GM23248 (cell line): Measurements from ENCODE around the gene PRSS33. TPM values are rescaled to one million over a fixed set of nuclear protein-coding genes. Genes with fewer than 3 reads are reported as not detected.

Experiments
- DNase-seq: peaks from one replicate; pipeline ENCODE4 v3.0.0-alpha.2; 2015
- H2AFZ ChIP-seq: fragments of 200-600 bp; sonication (generic); 2 replicates; pipeline ENCODE4 v1.6.1; 2016; ENCODE audit warnings: antibody characterized with exemption
- H3F3A ChIP-seq: fragments of 200-600 bp; sonication (generic); 2 replicates; pipeline ENCODE4 v1.6.1; 2016; ENCODE audit warnings: mild to moderate bottlenecking, antibody characterized with exemption, mixed run types; ENCODE audit not compliant: insufficient read depth
- H3K27ac ChIP-seq: fragments of 200-600 bp; sonication (generic); 2 replicates; pipeline ENCODE4 v1.5.1; 2016; ENCODE audit warnings: mild to moderate bottlenecking
- H3K27me3 ChIP-seq: fragments of 200-600 bp; sonication (generic); replicated peaks from 2 replicates; pipeline ENCODE4 v1.6.1; 2016; ENCODE audit warnings: mild to moderate bottlenecking; ENCODE audit not compliant: insufficient read depth
- H3K36me3 ChIP-seq: fragments of 200-600 bp; sonication (generic); 2 replicates; pipeline ENCODE4 v1.6.1; 2016; ENCODE audit warnings: low read depth, mild to moderate bottlenecking
- H3K4me1 ChIP-seq: fragments of 200-600 bp; sonication (generic); 2 replicates; pipeline ENCODE4 v1.6.1; 2016; ENCODE audit warnings: mild to moderate bottlenecking; ENCODE audit not compliant: insufficient read depth
- H3K4me2 ChIP-seq: fragments of 200-600 bp; sonication (generic); one replicate; pipeline ENCODE4 v1.6.1; 2016; ENCODE audit warnings: mild to moderate bottlenecking; ENCODE audit not compliant: unreplicated experiment
- H3K4me3 ChIP-seq: fragments of 200-600 bp; sonication (generic); 2 replicates; pipeline ENCODE4 v1.5.1; 2016; ENCODE audit warnings: mild to moderate bottlenecking
- H3K79me2 ChIP-seq: fragments of 200-600 bp; sonication (generic); 2 replicates; pipeline ENCODE4 v1.6.1; 2016; ENCODE audit warnings: mild to moderate bottlenecking; ENCODE audit not compliant: insufficient read depth
- H3K9ac ChIP-seq: fragments of 200-600 bp; sonication (generic); 2 replicates; pipeline ENCODE4 v1.6.1; 2016; ENCODE audit warnings: mild to moderate bottlenecking
- H3K9me2 ChIP-seq: fragments of 200-600 bp; sonication (generic); 2 replicates; pipeline ENCODE4 v1.6.1; 2016; ENCODE audit warnings: mixed run types, mild to moderate bottlenecking, moderate library complexity; ENCODE audit not compliant: insufficient read depth
- H3K9me3 ChIP-seq: fragments of 200-600 bp; sonication (generic); one replicate; pipeline ENCODE4 v1.6.1; 2017; ENCODE audit warnings: low read depth
- H4K20me1 ChIP-seq: fragments of 200-600 bp; sonication (generic); 2 replicates; pipeline ENCODE4 v1.6.0; 2016; ENCODE audit not compliant: insufficient read depth
- EZH2 ChIP-seq: fragments of 200-600 bp; sonication (generic); IDR thresholded peaks from 2 replicates; pipeline ENCODE4 v1.6.1; 2018; ENCODE audit warnings: antibody characterized with exemption, mild to moderate bottlenecking; ENCODE audit not compliant: insufficient read depth, poor library complexity, severe bottlenecking
- EZH2phosphoT487 ChIP-seq: fragments of 200-600 bp; sonication (generic); IDR thresholded peaks from 2 replicates; pipeline ENCODE4 v1.6.1; 2018; ENCODE audit warnings: antibody characterized with exemption, moderate library complexity, mild to moderate bottlenecking, low read depth; ENCODE audit not compliant: insufficient read depth
- WGBS, 2 experiments: methylation state at CpG; one replicate each; pipeline ENCODE4 v1.1.6; 2015 to 2017; ENCODE audit warnings: low lambda C conversion rate in 2 of 2, low coverage in 1 of 2; ENCODE audit errors: missing lambda C conversion rate in 2 of 2; 5-methylcytosine and 5-hydroxymethylcytosine counted together
- in situ Hi-C: fragments of 300-500 bp; cut with MboI; formaldehyde crosslinking; loops from 2 replicates; pipeline ENCODE4 v1.15.0; 2020
- polyA plus RNA-seq: library from polyadenylated mRNA; unstranded; fragments of >200 nt; fragmentation: Nextera tagmentation; extraction: Ambion mirVana; gene quantifications from 2 replicates; pipeline ENCODE4 v1.2.1, GENCODE V29; 2016
- total RNA-seq: library from RNA; depleted of rRNA; stranded (reverse); fragments of >200 nt; shearing (Covaris generic); gene quantifications from 2 replicates; pipeline ENCODE4 v1.2.3, GENCODE V29; 2014

Gene PRSS33
- total and polyA plus RNA-seq, 2 experiments from 2014 or later, result not detected

- TF ChIP-seq EZH2phosphoT487, result no peak
- no peak for TF ChIP-seq EZH2
- DNase-seq, result no peak
- H3K4me2 ChIP-seq, result no peak overlapping the region
- H3K36me3 ChIP-seq, result no peaks in the 10 kb centered on the region
- in situ Hi-C loops, result no loop called here
- no peaks in the 10 kb centered on the region for H3K9me2 ChIP-seq
- no peak overlapping the region for H3K27ac ChIP-seq
- WGBS, 2 experiments, result 36 to 43% methylated on average over 8 of the region's 8 CpGs
- no peak overlapping the region for H3K9ac ChIP-seq
- H3K4me1 ChIP-seq, result no peaks in the 10 kb centered on the region
- no peaks in the 10 kb centered on the region for H3K9me3 ChIP-seq
- peaks cover 72% of the 10 kb centered on the region for H3K27me3 ChIP-seq
- H3K4me3 ChIP-seq, result no peak overlapping the region
- no peak overlapping the region for H2AFZ ChIP-seq
- no peaks in the 10 kb centered on the region for H3F3A ChIP-seq
- no peaks in the 10 kb centered on the region for H3K79me2 ChIP-seq
- no peaks in the 10 kb centered on the region for H4K20me1 ChIP-seq
These were observed 3.8 kb upstream of the PRSS33 start for GRCh38 chr16:2791174-2791573.

- Histone ChIP-seq H4K20me1 (no peaks in the 10 kb centered on the region), H3K9ac (no peak overlapping the region), H2AFZ (no peak overlapping the region), H3K27ac (no peak overlapping the region), H3K4me3 (no peak overlapping the region), H3K4me1 (no peaks in the 10 kb centered on the region), H3F3A (no peaks in the 10 kb centered on the region), H3K9me2 (no peaks in the 10 kb centered on the region), H3K36me3 (no peaks in the 10 kb centered on the region), H3K27me3 (peaks cover 72% of the 10 kb centered on the region), H3K9me3 (no peaks in the 10 kb centered on the region), H3K79me2 (no peaks in the 10 kb centered on the region), H3K4me2 (no peak overlapping the region)
- DNase-seq, result no peak
- WGBS, 2 experiments, result 68 to 76% methylated on average over 5 of the region's 5 CpGs
- in situ Hi-C loops, result no loop called here
- TF ChIP-seq EZH2phosphoT487 (no peak), EZH2 (no peak)
These were observed 3.3 kb upstream of the PRSS33 start for GRCh38 chr16:2790631-2791030.

- no peak overlapping the region for H3K27ac ChIP-seq
- H3K9ac ChIP-seq, result no peak overlapping the region
- no peak for DNase-seq
- H3K4me3 ChIP-seq, result no peak overlapping the region
- H3K9me3 ChIP-seq, result no peaks in the 10 kb centered on the region
- H3K79me2 ChIP-seq, result no peaks in the 10 kb centered on the region
- H4K20me1 ChIP-seq, result no peaks in the 10 kb centered on the region
- WGBS, 2 experiments, result 21 to 24% methylated on average over 7 of the region's 7 CpGs
- TF ChIP-seq EZH2phosphoT487 (no peak), EZH2 (no peak)
- no peak overlapping the region for H2AFZ ChIP-seq
- no peak overlapping the region for H3K4me2 ChIP-seq
- no peaks in the 10 kb centered on the region for H3K9me2 ChIP-seq
- in situ Hi-C loops, result no loop called here
- H3F3A ChIP-seq, result no peaks in the 10 kb centered on the region
- peaks cover 73% of the 10 kb centered on the region for H3K27me3 ChIP-seq
- H3K36me3 ChIP-seq, result no peaks in the 10 kb centered on the region
- no peaks in the 10 kb centered on the region for H3K4me1 ChIP-seq
These were observed 601 bp upstream of the PRSS33 start for GRCh38 chr16:2787961-2788360.

DNA sequence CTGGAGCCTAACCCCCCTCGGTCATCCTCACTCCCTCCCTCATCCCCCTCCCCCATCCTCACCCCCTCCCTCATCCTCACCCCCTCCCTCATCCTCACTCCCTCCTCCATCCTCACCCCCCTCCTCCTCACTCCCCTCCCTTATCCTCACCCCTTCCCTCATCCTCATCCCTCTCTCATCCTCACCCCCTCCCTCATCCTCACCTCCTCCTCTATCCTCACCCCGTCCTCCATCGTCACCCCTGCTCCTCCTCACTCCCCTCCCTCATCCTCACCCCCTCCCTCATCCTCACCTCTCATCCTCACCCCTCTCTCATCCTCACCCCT lies 571 bp downstream of the PRSS33 start:
- H4K20me1 ChIP-seq, result no peaks in the 10 kb centered on the region
- H3F3A ChIP-seq, result no peaks in the 10 kb centered on the region
- peaks cover 61% of the 10 kb centered on the region for H3K27me3 ChIP-seq
- H3K4me1 ChIP-seq, result no peaks in the 10 kb centered on the region
- H3K36me3 ChIP-seq, result no peaks in the 10 kb centered on the region
- DNase-seq, result no peak
- no peak overlapping the region for H3K9ac ChIP-seq
- H3K4me3 ChIP-seq, result no peak overlapping the region
- no peaks in the 10 kb centered on the region for H3K9me3 ChIP-seq
- WGBS, 2 experiments, result 7% methylated on average over 3 of the region's 3 CpGs; no CpG with 5 or more reads in 1 of the 2 experiments
- TF ChIP-seq EZH2, result no peak
- H3K27ac ChIP-seq, result no peak overlapping the region
- no peaks in the 10 kb centered on the region for H3K79me2 ChIP-seq
- H2AFZ ChIP-seq, result no peak overlapping the region
- no peak overlapping the region for H3K4me2 ChIP-seq
- H3K9me2 ChIP-seq, result no peaks in the 10 kb centered on the region
- in situ Hi-C loops, result no loop called here

DNA sequence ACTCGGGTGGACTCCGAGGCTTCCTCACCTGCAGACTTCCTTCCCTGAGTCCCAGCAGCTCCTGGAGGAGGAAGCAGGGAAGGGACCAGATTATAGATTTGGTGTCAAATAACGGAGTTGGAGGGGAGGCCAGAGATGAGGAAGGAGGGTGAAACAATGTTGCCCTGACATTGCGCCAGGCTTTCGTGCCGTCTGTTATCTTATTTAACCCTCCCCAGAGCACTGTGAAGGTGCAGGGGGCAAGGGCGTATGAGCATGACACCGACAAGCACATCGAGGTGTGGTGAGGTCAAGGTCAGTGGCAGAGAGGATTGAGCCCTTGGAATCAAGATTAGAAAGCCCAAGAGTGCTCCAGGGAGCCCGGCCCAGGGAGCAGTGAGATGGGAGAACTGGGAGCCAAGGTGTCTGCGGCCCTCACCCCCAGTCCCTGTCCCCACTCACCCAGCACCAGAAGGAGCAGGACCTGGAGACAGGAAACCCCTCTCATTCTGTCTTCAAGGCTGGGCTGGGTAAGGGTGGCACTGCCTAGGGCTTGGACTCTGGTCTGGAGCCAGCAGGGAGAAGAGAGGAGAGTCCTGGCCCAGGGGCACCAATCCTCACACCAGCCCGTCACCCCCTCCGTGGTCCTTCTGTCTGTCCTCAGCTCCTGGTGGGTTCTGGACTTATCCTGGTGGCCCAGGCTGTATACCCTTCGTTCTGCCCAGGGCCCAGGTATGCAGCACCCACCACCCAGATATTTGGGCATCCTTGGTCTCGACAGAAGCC lies 1.1 kb downstream of the PRSS33 start:
- no peaks in the 10 kb centered on the region for H4K20me1 ChIP-seq
- H3K4me3 ChIP-seq, result no peak overlapping the region
- in situ Hi-C loops, result no loop called here
- H3K9me3 ChIP-seq, result no peaks in the 10 kb centered on the region
- H2AFZ ChIP-seq, result no peak overlapping the region
- H3K27ac ChIP-seq, result no peak overlapping the region
- 34 to 39% methylated on average over 13 to 15 of the region's 15 CpGs for WGBS, 2 experiments
- no peak for DNase-seq
- peaks cover 56% of the 10 kb centered on the region for H3K27me3 ChIP-seq
- H3K9ac ChIP-seq, result no peak overlapping the region
- H3K4me2 ChIP-seq, result no peak overlapping the region
- H3K79me2 ChIP-seq, result no peaks in the 10 kb centered on the region
- H3F3A ChIP-seq, result no peaks in the 10 kb centered on the region
- no peaks in the 10 kb centered on the region for H3K9me2 ChIP-seq
- no peaks in the 10 kb centered on the region for H3K36me3 ChIP-seq
- no peaks in the 10 kb centered on the region for H3K4me1 ChIP-seq
- no peak for TF ChIP-seq EZH2phosphoT487
- no peak for TF ChIP-seq EZH2
